Measurements from ENCODE around the gene PLCB1.

- no peak for TF ChIP-seq CTCF (optimal IDR thresholded peaks at IDR 0.05 in 1 of 3, IDR thresholded peaks at IDR 0.05 in 1 of 3, conservative IDR thresholded peaks at IDR 0.05 in 1 of 3; ENCODE audit: extremely low read depth in 1 of 3, insufficient read depth in 2 of 3, low read length in 3 of 3)
- TF ChIP-seq EZH2 (IDR thresholded peaks at IDR 0.05; ENCODE audit: low read length) = no peak
These were observed 763.4 kb downstream of the PLCB1 start for GRCh38 chr20:8895472-8895871.

All from keratinocyte (primary cell).